Common myeloid progenitor, CD34-positive (primary cell): Measurements from ENCODE around the gene HAGHL.
"Not testable (repeated sequence)": the region's sequence is repeated elsewhere in the genome, so short reads cannot be mapped to it uniquely, and the experiment has no call there.

Experiments used
- CTCF ChIA-PET: fragments of 350-600 bp; sonication (Branson Sonifier 250); formaldehyde crosslinking; loops from one replicate; lab custom pipeline; 2021; ENCODE audit warnings: antibody characterized with exemption; lab: Charles Lee
- POLR2A ChIA-PET: fragments of 350-600 bp; sonication (Branson Sonifier 250); formaldehyde crosslinking; loops from one replicate; lab custom pipeline; 2021; ENCODE audit warnings: antibody characterized with exemption; lab: Charles Lee
- DNase-seq, 3 donors: peaks; one replicate each; pipeline versions ENCODE4 v3.0.0 to v3.0.0-alpha.2; 2013
- H3K27ac ChIP-seq, 2 experiments: 1 replicate in 1 of 2; 2 replicates in 1 of 2; pipeline ENCODE4 v1.7.0; 2013; ENCODE audit warnings: inconsistent platforms in 2 of 2, low read length in 2 of 2, mild to moderate bottlenecking in 2 of 2, low read depth in 1 of 2, moderate library complexity in 1 of 2; ENCODE audit not compliant: severe bottlenecking in 2 of 2, insufficient read depth in 1 of 2, poor library complexity in 1 of 2
- H3K27me3 ChIP-seq, 5 experiments: replicated peaks in 2 of 5; 1 replicate in 3 of 5; 2 replicates in 2 of 5; pipeline versions ENCODE4 v1.6.1 to v1.7.0; 2013; ENCODE audit warnings: low read length in 4 of 5, mild to moderate bottlenecking in 2 of 5, moderate library complexity in 2 of 5, inconsistent platforms in 1 of 5; ENCODE audit not compliant: insufficient read depth in 5 of 5, control insufficient read depth in 4 of 5
- H3K36me3 ChIP-seq, 4 experiments: 1 replicate in 2 of 4; 2 replicates in 2 of 4; pipeline versions ENCODE4 v1.6.1 to v1.7.0; 2013; ENCODE audit warnings: low read length in 3 of 4, control low read depth in 1 of 4, mild to moderate bottlenecking in 1 of 4; ENCODE audit not compliant: control insufficient read depth in 4 of 4, insufficient read depth in 4 of 4
- H3K4me1 ChIP-seq, 4 experiments: 1 replicate in 3 of 4; 2 replicates in 1 of 4; pipeline versions ENCODE4 v1.6.1 to v1.7.1; 2013; ENCODE audit warnings: low read length in 3 of 4, mild to moderate bottlenecking in 3 of 4, control low read depth in 1 of 4, inconsistent platforms in 1 of 4, moderate library complexity in 1 of 4; ENCODE audit not compliant: control insufficient read depth in 4 of 4, insufficient read depth in 4 of 4; ENCODE audit errors: control extremely low read depth in 1 of 4
- H3K4me3 ChIP-seq, 7 experiments: 1 replicate in 4 of 7; 2 replicates in 3 of 7; pipeline versions ENCODE4 v1.5.1 to v1.7.0; 2013; ENCODE audit warnings: mild to moderate bottlenecking in 7 of 7, low read length in 6 of 7, moderate library complexity in 6 of 7, inconsistent platforms in 2 of 7, low read depth in 2 of 7, control low read depth in 1 of 7; ENCODE audit not compliant: insufficient read depth in 4 of 7, control insufficient read depth in 1 of 7; ENCODE audit errors: extremely low read depth in 1 of 7
- H3K9me3 ChIP-seq, 5 experiments: 1 replicate in 4 of 5; 2 replicates in 1 of 5; pipeline versions ENCODE4 v1.6.1 to v1.7.1; 2013; ENCODE audit warnings: low read length in 4 of 5, mild to moderate bottlenecking in 2 of 5, inconsistent platforms in 1 of 5, low read depth in 1 of 5, moderate library complexity in 1 of 5; ENCODE audit not compliant: control insufficient read depth in 4 of 5, insufficient read depth in 2 of 5; ENCODE audit errors: control extremely low read depth in 1 of 5
- WGBS: methylation state at CpG from one replicate; pipeline ENCODE4 v1.1.5; 2013; ENCODE audit not compliant: insufficient coverage; 5-methylcytosine and 5-hydroxymethylcytosine counted together

HAGHL gene

DNA sequence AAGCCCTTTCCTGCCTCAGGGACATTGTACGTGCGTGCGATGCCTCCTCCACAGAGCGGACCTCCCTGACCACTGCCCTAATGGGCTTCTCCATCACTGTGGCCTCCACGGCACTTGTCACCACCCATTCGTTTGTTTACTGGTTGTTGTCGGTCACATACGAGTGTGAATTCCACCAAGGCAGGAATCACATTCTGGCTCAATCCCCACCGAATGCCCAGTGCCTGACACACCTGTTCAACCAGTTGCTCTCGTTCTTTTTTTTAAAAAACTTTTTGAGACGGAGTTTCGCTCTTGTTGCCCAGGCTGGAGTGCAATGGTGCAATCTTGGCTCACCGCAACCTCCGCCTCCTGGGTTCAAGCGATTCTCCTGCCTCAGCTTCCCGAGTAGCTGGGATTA lies 35.7 kb upstream of the HAGHL start:
- CTCF ChIA-PET, H3K27ac ChIP-seq, DNase-seq, POLR2A ChIA-PET, H3K9me3 ChIP-seq, H3K4me3 ChIP-seq: not testable (repeated sequence)
- 90% methylated on average over 13 of the region's 16 CpGs for WGBS
- peaks cover 3 to 51% (median 6%) of the 10 kb centered on the region in 5 experiments for H3K27me3 ChIP-seq
- H3K36me3 ChIP-seq = peaks cover 0 to 18% (median 11%) of the 10 kb centered on the region in 4 experiments
- H3K4me1 ChIP-seq = peaks cover 0 to 39% (median 35%) of the 10 kb centered on the region in 4 experiments

- no peak for DNase-seq
- ChIA-PET CTCF (no interaction called here), POLR2A (no interaction called here)
- H3K27ac ChIP-seq = no peak overlapping the region
- peaks cover 0 to 39% (median 34%) of the 10 kb centered on the region in 4 experiments for H3K4me1 ChIP-seq
- no peaks in the 10 kb centered on the region for H3K9me3 ChIP-seq
- peaks cover 0 to 6% (median 4%) of the 10 kb centered on the region in 4 experiments for H3K36me3 ChIP-seq
- H3K27me3 ChIP-seq = peaks cover 3 to 62% (median 7%) of the 10 kb centered on the region in 5 experiments
- no peak overlapping the region for H3K4me3 ChIP-seq
- no CpG with 5 or more reads among the region's 10 CpGs for WGBS
Observed at GRCh38 chr16:692356-693108, 34.4 kb upstream of the HAGHL start.

DNA sequence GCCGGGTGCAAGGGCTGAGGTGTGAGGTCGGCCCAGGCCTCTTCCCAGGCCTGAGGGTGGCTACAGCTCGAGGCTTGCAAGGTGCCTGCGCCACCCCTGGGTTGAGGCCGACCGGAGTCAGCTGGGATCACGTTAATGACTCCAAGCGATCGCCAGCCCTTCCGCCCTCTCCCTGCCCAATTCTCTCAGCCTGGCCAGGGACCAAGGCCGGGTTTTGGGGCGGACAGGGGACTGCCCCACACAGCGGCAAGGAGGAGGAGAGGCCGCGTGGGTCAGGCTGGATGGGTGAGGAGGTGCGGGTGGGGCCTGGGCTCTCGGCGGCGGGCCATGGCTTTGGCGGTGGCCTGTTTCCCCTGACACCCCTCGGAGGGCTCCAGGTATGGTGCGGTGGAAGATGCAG lies 33.5 kb upstream of the HAGHL start:
- POLR2A ChIA-PET = no interaction called here
- H3K27me3 ChIP-seq = peaks cover 3 to 69% (median 10%) of the 10 kb centered on the region in 5 experiments

DNA sequence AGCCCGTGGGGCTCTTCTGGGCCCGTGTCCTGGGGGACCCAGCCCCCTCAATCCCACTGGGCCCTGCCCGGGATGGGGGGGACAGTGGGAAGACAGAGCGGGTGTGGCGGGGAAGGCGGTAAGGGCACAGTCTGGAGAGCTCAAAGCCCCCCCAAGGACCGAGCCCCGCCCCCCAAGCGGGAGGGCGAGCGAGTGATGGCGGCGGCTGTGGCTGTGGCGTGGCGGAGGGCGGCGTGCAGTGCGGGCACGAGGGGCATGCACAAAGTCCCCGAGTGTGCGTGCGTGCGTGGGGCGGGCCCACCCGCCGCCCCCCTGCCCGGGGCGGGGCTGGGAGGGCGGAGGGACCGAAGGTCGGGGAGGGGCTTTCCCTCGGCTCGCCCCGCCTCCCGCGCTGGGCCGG lies 33.1 kb upstream of the HAGHL start:
- Histone ChIP-seq H3K36me3 (no peaks in the 10 kb centered on the region), H3K27ac (no peak overlapping the region), H3K4me3 (no peak overlapping the region), H3K9me3 (no peaks in the 10 kb centered on the region), H3K4me1 (peaks cover 0 to 37% (median 32%) of the 10 kb centered on the region in 4 experiments), H3K27me3 (peaks cover 3 to 73% (median 12%) of the 10 kb centered on the region in 5 experiments)
- DNase-seq = no peak
- POLR2A ChIA-PET = no interaction called here
- CTCF ChIA-PET = no interaction called here
- WGBS = 10% methylated on average over 36 of the region's 37 CpGs

More for the DNA sequence above, 33.5 kb upstream of the HAGHL start:
- CTCF ChIA-PET = no interaction called here
- H3K9me3 ChIP-seq = no peaks in the 10 kb centered on the region
- H3K27ac ChIP-seq = no peak overlapping the region
- WGBS = 63% methylated on average over 15 of the region's 22 CpGs
- no peaks in the 10 kb centered on the region for H3K36me3 ChIP-seq
- H3K4me3 ChIP-seq = no peak overlapping the region
- no peak for DNase-seq
- H3K4me1 ChIP-seq = peaks cover 0 to 39% (median 34%) of the 10 kb centered on the region in 4 experiments

- ChIA-PET CTCF (interaction anchor here (2.2 kb wide), 1 partner anchor 10 kb away, joined by 6 read pairs; the partner anchor contains the start of gene FBXL16), POLR2A (no interaction called here)
- Histone ChIP-seq H3K9me3 (no peaks in the 10 kb centered on the region), H3K27ac (no peak overlapping the region), H3K27me3 (peaks cover 3 to 79% (median 12%) of the 10 kb centered on the region in 5 experiments), H3K4me3 (peak overlapping the region in 2 of 7 experiments; percentile 38 to 46), H3K36me3 (no peaks in the 10 kb centered on the region), H3K4me1 (peaks cover 0 to 31% (median 27%) of the 10 kb centered on the region in 4 experiments)
- 3% methylated on average over 57 of the region's 64 CpGs for WGBS
- no peak for DNase-seq
Observed at GRCh38 chr16:694187-694862, 32.6 kb upstream of the HAGHL start.

DNA sequence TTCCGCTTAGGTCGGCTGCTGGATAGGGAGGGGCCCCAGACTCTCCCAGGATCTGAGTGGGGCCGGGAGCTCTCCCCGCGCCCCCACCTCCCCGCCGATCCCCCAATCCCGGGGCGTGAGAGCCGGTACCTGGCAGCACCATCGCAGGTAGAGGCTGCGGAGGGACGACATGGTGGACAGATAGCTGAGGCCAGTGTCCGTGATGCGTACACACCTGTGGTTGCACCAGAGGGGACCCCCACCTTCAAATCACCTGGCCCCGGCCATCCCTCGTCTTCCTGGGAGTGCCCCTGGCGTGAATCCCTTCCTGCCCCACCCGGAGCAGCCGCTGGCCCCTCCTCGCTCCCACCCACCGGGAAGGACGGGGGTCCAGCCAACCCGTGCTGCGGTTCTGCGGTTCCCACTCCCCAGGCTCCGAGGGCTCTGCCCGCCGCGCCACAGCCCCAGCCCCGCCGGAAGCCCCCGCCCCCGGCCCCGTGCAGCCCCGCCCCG lies 32.0 kb upstream of the HAGHL start:
- WGBS = 1% methylated on average over 22 of the region's 37 CpGs
- Histone ChIP-seq H3K4me1 (peaks cover 0 to 25% (median 21%) of the 10 kb centered on the region in 4 experiments), H3K27ac (no peak overlapping the region), H3K27me3 (peaks cover 3 to 85% (median 15%) of the 10 kb centered on the region in 5 experiments), H3K36me3 (no peaks in the 10 kb centered on the region), H3K4me3 (peak overlapping the region in 2 of 7 experiments; percentile 46 to 61), H3K9me3 (no peaks in the 10 kb centered on the region)
- CTCF ChIA-PET = interaction anchor here (1.1 to 2.2 kb wide), 2 partner anchors 10 to 16 kb away, joined by 3 to 6 read pairs; partner anchors contain the start of gene FBXL16
- DNase-seq = no peak
- POLR2A ChIA-PET = no interaction called here
